Testis (tissue), 3 donors: Measurements from ENCODE around the gene SPRYD4. TPM values are rescaled to one million over a fixed set of nuclear protein-coding genes. Genes with fewer than 3 reads are reported as not detected.
A peak's percentile ranks its signal among the peaks of the same experiment; 100 is the strongest.
"Not testable (repeated sequence)": the region's sequence is repeated elsewhere in the genome, so short reads cannot be mapped to it uniquely, and the experiment has no call there.

Experiments used
- DNase-seq: peaks from one replicate; pipeline ENCODE4 v3.0.0-alpha.2; 2019
- H3K27ac ChIP-seq, 2 donors: fragments of 200-600 bp; sonication (generic); one replicate each; pipeline ENCODE4 v1.5.1; 2019
- H3K27me3 ChIP-seq: fragments of 200-600 bp; sonication (generic); one replicate; pipeline ENCODE4 v1.5.1; 2019
- H3K36me3 ChIP-seq: fragments of 200-600 bp; sonication (generic); one replicate; pipeline ENCODE4 v1.5.1; 2017; ENCODE audit warnings: low read depth; ENCODE audit errors: missing control alignments
- H3K4me1 ChIP-seq: fragments of 200-600 bp; sonication (generic); one replicate; pipeline ENCODE4 v1.5.1; 2019
- H3K4me3 ChIP-seq, 2 donors: fragments of 200-600 bp; sonication (generic); one replicate each; pipeline ENCODE4 v1.5.1; 2017 to 2019
- H3K9me3 ChIP-seq: fragments of 200-600 bp; sonication (generic); one replicate; pipeline ENCODE4 v1.5.1; 2017
- CTCF ChIP-seq, 3 experiments: fragments of 450-650 bp in 2 of 3; fragments of 200-600 bp in 1 of 3; sonication (generic) in 1 of 3; IDR thresholded peaks; one replicate each; pipeline ENCODE4 v1.5.1; 2016 to 2019; ENCODE audit warnings: antibody characterized with exemption in 3 of 3, mild to moderate bottlenecking in 2 of 3, moderate library complexity in 1 of 3
- POLR2A ChIP-seq: fragments of 450-650 bp; IDR thresholded peaks from one replicate; pipeline ENCODE4 v1.6.1; 2017; ENCODE audit warnings: antibody characterized with exemption, mild to moderate bottlenecking, moderate library complexity
- WGBS, 2 donors: methylation state at CpG; one replicate each; pipeline ENCODE4 v1.1.5; 2018; 5-methylcytosine and 5-hydroxymethylcytosine counted together
- intact Hi-C: fragments of 100-400 bp; cut with DNase I; formaldehyde crosslinking; loops from one replicate; pipeline ENCODE4 v1.15.1; 2023; ENCODE audit warnings: low total_unique reads
- polyA plus RNA-seq: library from polyadenylated mRNA; stranded (reverse); fragments of 350-450 nt; fragmentation: Illumina TruSeq; extraction: RNeasy Lipid Tissue Mini Kit (QIAGEN cat#74804); gene quantifications from one replicate; pipeline ENCODE4 v1.2.3, GENCODE V29; 2014; ENCODE audit warnings: low read depth, low replicate concordance; ENCODE audit not compliant: insufficient read depth
- total RNA-seq, 2 donors: library from RNA; depleted of rRNA; stranded (reverse); fragments of >200 nt; gene quantifications; one replicate each; pipeline ENCODE4 v1.2.3, GENCODE V29; 2016

SPRYD4 gene
- total and polyA plus RNA-seq, 3 donors from 2014 or later = 2.6 to 6.9 (median 6.8) TPM

- no peaks in the 10 kb centered on the region for H3K4me1 ChIP-seq
- H3K4me3 ChIP-seq = no peak overlapping the region
- TF ChIP-seq POLR2A (no peak), CTCF (IDR thresholded peaks at IDR 0.05) (no peak)
- no peaks in the 10 kb centered on the region for H3K27me3 ChIP-seq
- H3K27ac ChIP-seq = no peak overlapping the region
- intact Hi-C loops = no loop called here
- no peaks in the 10 kb centered on the region for H3K36me3 ChIP-seq
- H3K9me3 ChIP-seq = no peaks in the 10 kb centered on the region
- DNase-seq = no peak
Measured at GRCh38 chr12:56490360-56490759, 22.0 kb downstream of the SPRYD4 start.

- H3K36me3 ChIP-seq, H3K27me3 ChIP-seq, DNase-seq, H3K27ac ChIP-seq, intact Hi-C loops, H3K4me3 ChIP-seq, H3K9me3 ChIP-seq, H3K4me1 ChIP-seq: not testable (repeated sequence)
- WGBS, 2 donors = 93 to 96% methylated on average over 10 to 24 of the region's 31 CpGs
Measured at GRCh38 chr12:56493409-56494105, 25.2 kb downstream of the SPRYD4 start.

DNA sequence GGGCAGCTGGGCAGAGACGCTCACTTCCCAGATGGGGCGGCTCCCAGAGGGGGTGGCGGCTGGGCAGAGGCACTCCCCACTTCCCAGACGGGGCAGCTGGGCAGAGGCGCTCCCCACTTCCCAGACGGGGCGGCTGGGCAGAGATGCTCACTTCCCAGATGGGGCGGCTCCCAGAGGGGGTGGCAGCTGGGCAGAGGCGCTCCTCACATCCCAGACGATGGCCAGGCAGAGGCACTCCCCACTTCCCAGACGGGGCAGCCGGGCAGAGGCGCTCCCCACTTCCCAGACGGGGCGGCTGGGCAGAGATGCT lies 25.7 kb downstream of the SPRYD4 start:
- H3K4me3 ChIP-seq, H3K4me1 ChIP-seq, H3K9me3 ChIP-seq, DNase-seq, intact Hi-C loops, H3K36me3 ChIP-seq, H3K27me3 ChIP-seq, H3K27ac ChIP-seq: not testable (repeated sequence)
- WGBS, 2 donors = 87 to 95% methylated on average over 3 to 11 of the region's 15 CpGs

DNA sequence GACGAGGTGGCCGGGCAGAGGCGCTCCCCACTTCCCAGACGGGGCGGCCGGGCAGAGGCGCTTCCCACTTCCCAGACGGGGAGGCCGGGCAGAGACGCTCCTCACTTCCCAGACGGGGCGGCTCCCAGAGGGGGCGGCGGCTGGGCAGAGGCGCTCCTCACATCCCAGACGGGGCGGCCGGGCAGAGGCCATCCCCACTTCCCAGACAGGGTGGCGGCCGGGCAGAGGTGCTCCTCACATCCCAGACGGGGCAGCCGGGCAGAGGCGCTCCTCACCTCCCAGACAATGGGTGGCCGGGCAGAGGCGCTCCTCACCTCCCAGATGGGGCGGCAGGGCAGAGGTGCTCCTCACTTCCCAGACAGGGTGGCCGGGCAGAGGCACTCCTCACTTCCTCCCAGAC lies 26.1 kb downstream of the SPRYD4 start:
- intact Hi-C loops, H3K27me3 ChIP-seq, H3K27ac ChIP-seq, H3K9me3 ChIP-seq, H3K36me3 ChIP-seq, H3K4me1 ChIP-seq, H3K4me3 ChIP-seq, DNase-seq: not testable (repeated sequence)
- WGBS, 2 donors = 93 to 98% methylated on average over 7 to 24 of the region's 27 CpGs

DNA sequence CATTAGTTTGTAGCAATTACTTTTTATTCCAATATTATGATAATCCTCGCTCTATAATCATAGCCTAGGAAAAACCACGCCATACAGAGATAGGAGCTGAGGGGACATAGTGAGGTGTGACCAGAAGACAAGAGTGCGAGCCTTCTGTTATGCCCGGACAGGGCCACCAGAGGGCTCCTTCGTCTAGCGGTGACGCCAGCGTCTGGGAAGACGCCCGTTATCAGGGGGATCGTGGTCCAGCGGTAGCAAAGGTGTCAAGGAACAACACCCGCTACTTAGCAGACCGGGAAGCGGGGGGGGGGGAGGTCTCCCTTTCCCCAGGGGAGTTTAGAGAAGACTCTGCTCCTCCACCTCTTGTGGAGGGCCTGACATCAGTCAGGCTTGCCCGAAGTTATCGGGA lies 28.3 kb downstream of the SPRYD4 start:
- H3K27ac ChIP-seq, H3K36me3 ChIP-seq, H3K9me3 ChIP-seq, H3K4me3 ChIP-seq, intact Hi-C loops, H3K27me3 ChIP-seq, H3K4me1 ChIP-seq: not testable (repeated sequence)
- peak in 1 of 3 experiments; percentile 37 for TF ChIP-seq CTCF (IDR thresholded peaks at IDR 0.05)
- peak; percentile 71 for DNase-seq
- WGBS, 2 donors = 20 to 23% methylated on average over 12 to 16 of the region's 17 CpGs

DNA sequence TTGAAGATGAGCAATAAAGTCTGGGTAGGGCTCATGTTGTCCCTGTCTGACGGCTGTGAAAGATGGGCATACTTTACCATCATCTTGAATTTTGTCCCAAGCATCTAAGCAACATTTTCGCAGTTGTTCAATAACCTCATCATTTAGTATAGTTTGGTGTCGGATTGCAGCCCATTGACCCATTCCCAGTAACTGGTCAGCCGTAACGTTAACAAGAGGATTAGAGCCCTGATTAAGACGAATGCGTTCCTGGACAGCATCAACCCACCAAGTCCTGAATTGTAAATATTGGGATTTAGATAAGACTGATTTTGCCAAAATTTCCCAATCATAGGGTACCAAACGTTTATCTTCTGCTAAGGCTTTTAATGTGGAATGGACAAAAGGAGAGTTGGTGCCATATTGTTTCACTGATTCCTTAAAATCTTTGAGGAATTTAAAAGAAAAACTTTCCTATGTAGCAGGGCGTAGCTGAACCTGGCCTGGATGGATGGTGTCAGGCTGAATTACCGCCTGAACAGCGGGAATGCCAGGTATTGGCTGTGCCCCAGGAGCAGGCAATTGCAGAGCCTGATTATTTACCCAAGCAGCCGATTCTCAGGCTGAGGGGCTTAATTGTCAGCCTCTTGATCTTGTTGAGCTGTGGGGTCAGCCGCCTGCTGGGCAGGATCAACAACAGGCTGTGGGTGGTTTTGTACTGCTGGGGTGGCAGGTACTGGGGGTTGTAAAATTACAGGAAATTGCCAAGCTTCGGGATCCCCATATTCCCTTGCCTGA lies 29.9 kb downstream of the SPRYD4 start:
- H3K4me1 ChIP-seq, DNase-seq, H3K9me3 ChIP-seq, H3K4me3 ChIP-seq, H3K27ac ChIP-seq, H3K36me3 ChIP-seq, H3K27me3 ChIP-seq, intact Hi-C loops: not testable (repeated sequence)
- 87 to 94% methylated on average over 14 of the region's 14 CpGs for WGBS, 2 donors

DNA sequence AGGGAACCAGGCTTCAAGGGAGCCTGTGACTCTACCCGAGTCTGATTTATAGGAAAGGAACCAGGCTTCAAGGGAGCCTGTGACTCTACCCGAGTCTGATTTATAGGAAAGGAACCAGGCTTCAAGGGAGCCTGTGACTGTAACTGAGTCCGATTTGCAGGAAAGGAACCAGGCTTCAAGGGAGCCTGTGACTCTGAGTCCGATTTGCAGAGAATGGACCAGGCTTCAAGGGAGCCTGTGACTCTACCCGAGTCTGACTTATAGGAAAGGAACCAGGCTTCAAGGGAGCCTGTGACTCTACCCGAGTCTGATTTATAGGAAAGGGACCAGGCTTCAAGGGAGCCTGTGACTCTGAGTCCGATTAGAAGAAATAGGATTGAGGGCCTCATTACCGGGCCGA lies 31.1 kb downstream of the SPRYD4 start:
- WGBS, 2 donors = 72 to 74% methylated on average over 9 of the region's 9 CpGs
- H3K27ac ChIP-seq, H3K4me1 ChIP-seq, H3K36me3 ChIP-seq, H3K4me3 ChIP-seq, DNase-seq, H3K27me3 ChIP-seq, intact Hi-C loops, H3K9me3 ChIP-seq: not testable (repeated sequence)

DNA sequence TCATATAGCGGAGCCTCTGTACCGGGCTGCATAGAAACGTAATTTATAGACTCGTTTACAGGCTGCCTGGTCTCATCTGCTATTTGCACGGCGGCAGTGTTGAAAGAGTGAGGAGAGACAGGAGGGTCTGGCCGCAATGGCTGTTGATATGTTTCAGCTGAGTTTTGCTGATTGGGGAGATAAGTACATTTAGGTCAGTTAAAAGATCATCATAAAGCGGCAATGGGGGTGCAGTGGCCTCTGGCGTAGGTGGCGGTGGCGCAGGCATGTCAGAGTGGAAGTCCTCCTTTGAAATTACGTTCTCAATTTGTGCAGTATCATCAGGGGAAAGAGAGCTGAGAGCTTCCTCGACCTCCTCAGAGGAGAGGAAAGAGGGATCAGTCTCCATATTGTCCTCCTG lies 31.5 kb downstream of the SPRYD4 start:
- intact Hi-C loops, DNase-seq, H3K4me1 ChIP-seq, H3K27ac ChIP-seq, H3K9me3 ChIP-seq, H3K36me3 ChIP-seq, H3K27me3 ChIP-seq, H3K4me3 ChIP-seq: not testable (repeated sequence)
- WGBS, 2 donors = 61 to 68% methylated on average over 13 of the region's 13 CpGs
